Right cardiac atrium (tissue), 5 donors: ENCODE data around the gene GFOD2. TPM values are rescaled to one million over a fixed set of nuclear protein-coding genes. Genes with fewer than 3 reads are reported as not detected.

Source experiments
- ATAC-seq, 2 donors: fragments of 200-7000 bp; cut with Tn5 transposase; one replicate each; pipeline versions ENCODE4 v1.8.0 to v1.9.1; 2020; ENCODE audit warnings: moderate library complexity in 2 of 2, mild to moderate bottlenecking in 1 of 2
- DNase-seq, 3 donors: peaks; one replicate each; pipeline ENCODE4 v3.0.0-alpha.2; 2020
- H3K27ac ChIP-seq: one replicate; pipeline ENCODE4 v1.5.1; 2013; ENCODE audit warnings: mild to moderate bottlenecking, low read length, control low read depth, moderate library complexity
- H3K27me3 ChIP-seq: one replicate; pipeline ENCODE4 v1.6.1; 2013; ENCODE audit not compliant: control insufficient read depth, insufficient read depth
- H3K4me1 ChIP-seq: one replicate; pipeline ENCODE4 v1.6.1; 2013; ENCODE audit warnings: low read length; ENCODE audit not compliant: control insufficient read depth, insufficient read depth
- H3K4me3 ChIP-seq: one replicate; pipeline ENCODE4 v1.5.1; 2013; ENCODE audit warnings: low read length, control low read depth
- H3K9me3 ChIP-seq: one replicate; pipeline ENCODE4 v1.6.1; 2013; ENCODE audit warnings: low read length; ENCODE audit not compliant: control insufficient read depth
- WGBS: extraction: QIAGEN DNeasy Blood & Tissue Kit; methylation state at CpG from one replicate; pipeline ENCODE4 v1.1.7; 2013; 5-methylcytosine and 5-hydroxymethylcytosine counted together
- intact Hi-C, 4 donors: fragments of 100-400 bp; cut with DNase I; formaldehyde crosslinking; loops; one replicate each; pipeline versions ENCODE4 v1.11.0 to v1.14.0; 2022 to 2023
- polyA plus RNA-seq: library from polyadenylated mRNA; stranded (reverse); fragments of 200-250 nt; gene quantifications from one replicate; pipeline ENCODE4 v1.2.3, GENCODE V29; 2013
- total RNA-seq, 4 donors: library from RNA; stranded (reverse); fragmentation: NEBNext Ultra II Directional; extraction: Animal tissue kit (Norgen Biotek cat#: 25700); gene quantifications; one replicate each; pipeline ENCODE4 v1.2.1, GENCODE V29; 2021
- donor health status: healthy with polysubstance abuse.
- donor health status: DM: no; HTN: yes; CAD: no.
- donor health status: DM: no; HTN: no; CAD: no.
- donor health status: DM: no; HTN: yes; CAD: no; lungs with severe emphysema.
- donor health status: DM: yes; HTN: yes; CAD: no.

The GFOD2 gene
- total and polyA plus RNA-seq, 5 donors, result 8.1 to 9.9 (median 8.5) TPM

- WGBS, result 90% methylated on average over 10 of the region's 10 CpGs
- no peak for ATAC-seq
- peak in 1 of 3 donors; percentile 56 for DNase-seq
- intact Hi-C loops, result loop anchor here (5.0 to 10.0 kb wide), 5 partner anchors 105 to 147 kb away; partner anchors contain the start of genes CTCF (in 3 of the 4), RANBP10 (in 1 of the 4), RIPOR1 (in 1 of the 4) and TSNAXIP1 (in 1 of the 4)
- H3K4me3 ChIP-seq, result no peak overlapping the region
- H3K9me3 ChIP-seq, result no peaks in the 10 kb centered on the region
- no peaks in the 10 kb centered on the region for H3K27me3 ChIP-seq
- H3K4me1 ChIP-seq, result peaks cover 10% of the 10 kb centered on the region
- no peak overlapping the region for H3K27ac ChIP-seq
These were observed 49.5 kb downstream of the GFOD2 start for GRCh38 chr16:67669499-67670101.

GRCh38 chr16:67668495-67669157 lies 50.5 kb downstream of the GFOD2 start:
- peaks cover 8% of the 10 kb centered on the region for H3K4me1 ChIP-seq
- ATAC-seq, result no peak

GRCh38 chr16:67667817-67668494 lies 51.2 kb downstream of the GFOD2 start:
- peak overlapping the region; percentile 75 for H3K27ac ChIP-seq
- H3K9me3 ChIP-seq, result no peaks in the 10 kb centered on the region
- no peak overlapping the region for H3K4me3 ChIP-seq
- intact Hi-C loops, result loop anchor here (2.0 to 10.0 kb wide), 4 partner anchors 103 to 147 kb away; partner anchors contain the start of genes CTCF (in 3 of the 4) and RIPOR1 (in 1 of the 4)
- WGBS, result 22% methylated on average over 18 of the region's 18 CpGs
- no peaks in the 10 kb centered on the region for H3K27me3 ChIP-seq
- ATAC-seq, result peak; percentile 83 to 86
- DNase-seq, result peak; percentile 88 to 95 (median 94)
- peaks cover 5% of the 10 kb centered on the region for H3K4me1 ChIP-seq

More at GRCh38 chr16:67668495-67669157, 50.5 kb downstream of the GFOD2 start:
- H3K27me3 ChIP-seq, result no peaks in the 10 kb centered on the region
- intact Hi-C loops, result loop anchor here (5.0 to 10.0 kb wide), 3 partner anchors 104 to 146 kb away; partner anchors contain the start of genes CTCF (in 3 of the 4) and RIPOR1 (in 1 of the 4)
- 92% methylated on average over 6 of the region's 6 CpGs for WGBS
- DNase-seq, result peak in 2 of 3 donors; percentile 59 to 64
- no peak overlapping the region for H3K27ac ChIP-seq
- H3K4me3 ChIP-seq, result no peak overlapping the region
- no peaks in the 10 kb centered on the region for H3K9me3 ChIP-seq

GRCh38 chr16:67667453-67667816 lies 51.7 kb downstream of the GFOD2 start:
- H3K9me3 ChIP-seq, result no peaks in the 10 kb centered on the region
- H3K27me3 ChIP-seq, result no peaks in the 10 kb centered on the region
- WGBS, result 34% methylated on average over 10 of the region's 10 CpGs
- intact Hi-C loops, result loop anchor here (2.0 to 10.0 kb wide), 4 partner anchors 103 to 147 kb away; partner anchors contain the start of genes CTCF (in 3 of the 4) and RIPOR1 (in 1 of the 4)
- DNase-seq, result no peak
- peaks cover 5% of the 10 kb centered on the region for H3K4me1 ChIP-seq
- no peak for ATAC-seq
- peak overlapping the region; percentile 77 for H3K4me3 ChIP-seq
- H3K27ac ChIP-seq, result peak overlapping the region; percentile 75

- 5% methylated on average over 78 of the region's 78 CpGs for WGBS
- DNase-seq (peak; percentile 90 to 95 (median 95)), ATAC-seq (peak; percentile 77 to 80)
- intact Hi-C loops, result loop anchor here (2.0 to 10.0 kb wide), 4 partner anchors 102 to 146 kb away; partner anchors contain the start of genes CTCF (in 3 of the 4) and RIPOR1 (in 1 of the 4)
- H3K4me1 ChIP-seq, result peaks cover 5% of the 10 kb centered on the region
- H3K9me3 ChIP-seq, result no peaks in the 10 kb centered on the region
- no peaks in the 10 kb centered on the region for H3K27me3 ChIP-seq
- peak within 1 kb of the TSS; percentile 77 for H3K4me3 ChIP-seq
- peak within 1 kb of the TSS; percentile 75 for H3K27ac ChIP-seq
These were observed 52.3 kb downstream of the GFOD2 start, which contains the start of the genes C16orf86 and ENKD1 for GRCh38 chr16:67666559-67667452. Gene C16orf86 (plus strand): TSS chr16:67666814. CDS start chr16:67666971, 157 bp downstream. Gene ENKD1 (minus strand): TSS chr16:67666750. CDS start chr16:67666442, 308 bp downstream.

- Histone ChIP-seq H3K9me3 (no peaks in the 10 kb centered on the region), H3K27ac (no peak overlapping the region), H3K4me3 (peak overlapping the region; percentile 77), H3K4me1 (peaks cover 5% of the 10 kb centered on the region), H3K27me3 (no peaks in the 10 kb centered on the region)
- intact Hi-C loops, result loop anchor here (2.0 to 10.0 kb wide), 4 partner anchors 101 to 145 kb away; partner anchors contain the start of genes CTCF (in 3 of the 4) and RIPOR1 (in 1 of the 4)
- peak; percentile 60 to 84 (median 80) for DNase-seq
- 2% methylated on average over 46 of the region's 46 CpGs for WGBS
- peak; percentile 8 to 9 for ATAC-seq
These were observed 53.0 kb downstream of the GFOD2 start for GRCh38 chr16:67666032-67666551.

GRCh38 chr16:67665598-67665997 lies 53.5 kb downstream of the GFOD2 start:
- Histone ChIP-seq H3K27me3 (no peaks in the 10 kb centered on the region), H3K27ac (no peak overlapping the region), H3K4me1 (peaks cover 5% of the 10 kb centered on the region), H3K4me3 (peak overlapping the region; percentile 77), H3K9me3 (no peaks in the 10 kb centered on the region)
- ATAC-seq, result no peak
- no peak for DNase-seq
- WGBS, result 76% methylated on average over 5 of the region's 5 CpGs
- intact Hi-C loops, result loop anchor here (5.0 to 10.0 kb wide), 3 partner anchors 101 to 143 kb away; partner anchors contain the start of genes CTCF (in 3 of the 4) and RIPOR1 (in 1 of the 4)

- Histone ChIP-seq H3K27ac (no peak overlapping the region), H3K27me3 (no peaks in the 10 kb centered on the region), H3K4me1 (peaks cover 5% of the 10 kb centered on the region), H3K4me3 (no peak overlapping the region), H3K9me3 (no peaks in the 10 kb centered on the region)
- intact Hi-C loops, result loop anchor here (5.0 to 10.0 kb wide), 3 partner anchors 100 to 143 kb away; partner anchors contain the start of genes CTCF (in 3 of the 4) and RIPOR1 (in 1 of the 4)
- WGBS, result 97% methylated on average over 7 of the region's 7 CpGs
- no peak for ATAC-seq
- peak in 1 of 3 donors; percentile 44 for DNase-seq
These were observed 54.2 kb downstream of the GFOD2 start for GRCh38 chr16:67664871-67665270.

GRCh38 chr16:67664258-67664657 lies 54.9 kb downstream of the GFOD2 start:
- ATAC-seq (no peak), DNase-seq (no peak)
- intact Hi-C loops, result loop anchor here (10.0 kb wide), 2 partner anchors 99 to 139 kb away; partner anchors contain the start of genes CTCF (in 3 of the 4) and RIPOR1 (in 1 of the 4)
- WGBS, result 81% methylated on average over 4 of the region's 4 CpGs
- no peak overlapping the region for H3K4me3 ChIP-seq
- H3K9me3 ChIP-seq, result no peaks in the 10 kb centered on the region
- no peak overlapping the region for H3K27ac ChIP-seq
- H3K27me3 ChIP-seq, result no peaks in the 10 kb centered on the region
- H3K4me1 ChIP-seq, result peaks cover 5% of the 10 kb centered on the region
